ENCODE data around the gene PHF2. TPM values are rescaled to one million over a fixed set of nuclear protein-coding genes. Genes with fewer than 3 reads are reported as not detected.

The PHF2 gene
- total and polyA plus RNA-seq, 10 donors, result 11.2 to 46.2 (median 31.0) TPM

GRCh38 chr9:93572636-93573515 lies 3.5 kb upstream of the PHF2 start:
- Histone ChIP-seq H3K4me3 (no peak overlapping the region), H3K9me3 (peaks cover 0 to 8% (median 0%) of the 10 kb centered on the region in 8 donors), H3K27ac (no peak overlapping the region), H3K36me3 (no peaks in the 10 kb centered on the region), H3K4me1 (peaks cover 16 to 50% (median 30%) of the 10 kb centered on the region in 6 donors), H3K27me3 (replicated peaks in 1 of 7) (no peaks in the 10 kb centered on the region)
- intact Hi-C loops (cut with DNase I; ENCODE audit: low total_unique reads), result no loop called here
- no peak for DNase-seq
- no peak for TF ChIP-seq POLR2AphosphoS5 (IDR thresholded peaks at IDR 0.05)
- no peak for TF ChIP-seq POLR2A (IDR thresholded peaks at IDR 0.05)
- TF ChIP-seq CTCF (IDR thresholded peaks at IDR 0.05 in 8 of 11, conservative IDR thresholded peaks at IDR 0.05 in 3 of 11), result no peak
- WGBS, 5 donors, result 92 to 98% (median 93%) methylated on average over 8 of the region's 8 CpGs

GRCh38 chr9:93573516-93573828 lies 2.9 kb upstream of the PHF2 start:
- TF ChIP-seq POLR2AphosphoS5 (IDR thresholded peaks at IDR 0.05) (no peak), POLR2A (IDR thresholded peaks at IDR 0.05) (no peak), CTCF (IDR thresholded peaks at IDR 0.05 in 8 of 11, conservative IDR thresholded peaks at IDR 0.05 in 3 of 11) (no peak)
- H3K4me1 ChIP-seq, result peaks cover 17 to 50% (median 36%) of the 10 kb centered on the region in 6 donors
- peaks cover 0 to 8% (median 0%) of the 10 kb centered on the region in 8 donors for H3K9me3 ChIP-seq
- H3K27me3 ChIP-seq (replicated peaks in 1 of 7), result no peaks in the 10 kb centered on the region
- no peak for DNase-seq
- no peak overlapping the region for H3K4me3 ChIP-seq
- H3K36me3 ChIP-seq, result no peaks in the 10 kb centered on the region
- 73 to 88% (median 84%) methylated on average over 3 of the region's 3 CpGs for WGBS, 5 donors
- no peak overlapping the region for H3K27ac ChIP-seq
- intact Hi-C loops (cut with DNase I; ENCODE audit: low total_unique reads), result no loop called here

GRCh38 chr9:93574091-93574899 lies 2.1 kb upstream of the PHF2 start:
- TF ChIP-seq POLR2A (IDR thresholded peaks at IDR 0.05), result no peak
- Histone ChIP-seq H3K4me3 (no peak overlapping the region), H3K27me3 (replicated peaks in 1 of 7) (no peaks in the 10 kb centered on the region), H3K27ac (peak overlapping the region in 6 of 8 donors; percentile 6 to 97 (median 94)), H3K36me3 (no peaks in the 10 kb centered on the region), H3K9me3 (peaks cover 0 to 8% (median 0%) of the 10 kb centered on the region in 8 donors), H3K4me1 (peaks cover 17 to 52% (median 40%) of the 10 kb centered on the region in 6 donors)
- no peak for DNase-seq
- intact Hi-C loops (cut with DNase I; ENCODE audit: low total_unique reads), result no loop called here
- WGBS, 5 donors, result 87 to 95% (median 91%) methylated on average over 9 of the region's 9 CpGs

GRCh38 chr9:93574900-93575795 lies 1.2 kb upstream of the PHF2 start:
- Histone ChIP-seq H3K4me3 (peak overlapping the region; percentile 49 to 93 (median 70)), H3K36me3 (no peaks in the 10 kb centered on the region), H3K9me3 (peaks cover 0 to 8% (median 0%) of the 10 kb centered on the region in 8 donors), H3K27ac (peak overlapping the region; percentile 88 to 97 (median 93)), H3K27me3 (replicated peaks in 1 of 7) (no peaks in the 10 kb centered on the region), H3K4me1 (peaks cover 17 to 52% (median 41%) of the 10 kb centered on the region in 6 donors)
- no peak for TF ChIP-seq CTCF (IDR thresholded peaks at IDR 0.05 in 8 of 11, conservative IDR thresholded peaks at IDR 0.05 in 3 of 11)
- no peak for TF ChIP-seq POLR2AphosphoS5 (IDR thresholded peaks at IDR 0.05)
- TF ChIP-seq POLR2A (IDR thresholded peaks at IDR 0.05), result no peak
- DNase-seq, result peak; percentile 84
- WGBS, 5 donors, result 28 to 46% (median 38%) methylated on average over 27 to 30 of the region's 30 CpGs
- intact Hi-C loops (cut with DNase I; ENCODE audit: low total_unique reads), result no loop called here

Data from spleen (tissue), 11 donors.